ENCODE results near the gene B3GALT6. TPM values are rescaled to one million over a fixed set of nuclear protein-coding genes. Genes with fewer than 3 reads are reported as not detected.

Gene B3GALT6
- total and polyA plus RNA-seq, 2 experiments from 2014 or later: 6.5 to 52.5 TPM

GRCh38 chr1:1240348-1240732 is 8.3 kb downstream of the B3GALT6 start:
- DNase-seq: no peak
- H3K4me2 ChIP-seq (ENCODE audit: unreplicated experiment): no peak overlapping the region
- no peaks in the 10 kb centered on the region for H3K9me3 ChIP-seq (ENCODE audit: low read depth)
- H3K27ac ChIP-seq: no peak overlapping the region
- H3F3A ChIP-seq (ENCODE audit: insufficient read depth): no peaks in the 10 kb centered on the region
- TF ChIP-seq EZH2 (IDR thresholded peaks at IDR 0.05; ENCODE audit: insufficient read depth, poor library complexity, severe bottlenecking) (no peak), EZH2phosphoT487 (IDR thresholded peaks at IDR 0.05; ENCODE audit: insufficient read depth, low read depth) (no peak)
- no peaks in the 10 kb centered on the region for H3K79me2 ChIP-seq (ENCODE audit: insufficient read depth)
- no peak overlapping the region for H2AFZ ChIP-seq
- no peaks in the 10 kb centered on the region for H3K27me3 ChIP-seq (replicated peaks; ENCODE audit: insufficient read depth)
- no peak overlapping the region for H3K4me3 ChIP-seq
- 7 to 42% methylated on average over 2 to 11 of the region's 11 CpGs for WGBS, 2 experiments (ENCODE audit: low coverage in 1 of 2, low lambda C conversion rate in 2 of 2, missing lambda C conversion rate in 2 of 2)
- H3K36me3 ChIP-seq (ENCODE audit: low read depth): no peaks in the 10 kb centered on the region
- no peaks in the 10 kb centered on the region for H3K9me2 ChIP-seq (ENCODE audit: insufficient read depth)
- in situ Hi-C loops (cut with MboI): no loop called here
- H4K20me1 ChIP-seq (ENCODE audit: insufficient read depth): no peaks in the 10 kb centered on the region
- H3K4me1 ChIP-seq (ENCODE audit: insufficient read depth): no peaks in the 10 kb centered on the region
- H3K9ac ChIP-seq: no peak overlapping the region

GRCh38 chr1:1240822-1241587 is 9.0 kb downstream of the B3GALT6 start:
- 39 to 56% methylated on average over 19 to 22 of the region's 23 CpGs for WGBS, 2 experiments (ENCODE audit: low coverage in 1 of 2, low lambda C conversion rate in 2 of 2, missing lambda C conversion rate in 2 of 2)
- Histone ChIP-seq H3K9me2 (ENCODE audit: insufficient read depth) (no peaks in the 10 kb centered on the region), H3K4me2 (ENCODE audit: unreplicated experiment) (no peak overlapping the region), H3K9me3 (ENCODE audit: low read depth) (no peaks in the 10 kb centered on the region), H3K27me3 (replicated peaks; ENCODE audit: insufficient read depth) (no peaks in the 10 kb centered on the region), H4K20me1 (ENCODE audit: insufficient read depth) (no peaks in the 10 kb centered on the region), H3K4me1 (ENCODE audit: insufficient read depth) (no peaks in the 10 kb centered on the region), H3K4me3 (no peak overlapping the region), H3K9ac (no peak overlapping the region), H3K27ac (no peak overlapping the region), H3K36me3 (ENCODE audit: low read depth) (no peaks in the 10 kb centered on the region), H2AFZ (no peak overlapping the region), H3K79me2 (ENCODE audit: insufficient read depth) (no peaks in the 10 kb centered on the region), H3F3A (ENCODE audit: insufficient read depth) (no peaks in the 10 kb centered on the region)
- DNase-seq: peak; percentile 38
- in situ Hi-C loops (cut with MboI): no loop called here
- no peak for TF ChIP-seq EZH2phosphoT487 (IDR thresholded peaks at IDR 0.05; ENCODE audit: insufficient read depth, low read depth)
- no peak for TF ChIP-seq EZH2 (IDR thresholded peaks at IDR 0.05; ENCODE audit: insufficient read depth, poor library complexity, severe bottlenecking)

- TF ChIP-seq EZH2 (IDR thresholded peaks at IDR 0.05; ENCODE audit: insufficient read depth, poor library complexity, severe bottlenecking): no peak
- no peak for TF ChIP-seq EZH2phosphoT487 (IDR thresholded peaks at IDR 0.05; ENCODE audit: insufficient read depth, low read depth)
- Histone ChIP-seq H3F3A (ENCODE audit: insufficient read depth) (no peaks in the 10 kb centered on the region), H3K79me2 (ENCODE audit: insufficient read depth) (no peaks in the 10 kb centered on the region), H3K36me3 (ENCODE audit: low read depth) (no peaks in the 10 kb centered on the region), H3K9me2 (ENCODE audit: insufficient read depth) (no peaks in the 10 kb centered on the region), H3K4me1 (ENCODE audit: insufficient read depth) (no peaks in the 10 kb centered on the region), H3K4me2 (ENCODE audit: unreplicated experiment) (no peak overlapping the region), H3K27me3 (replicated peaks; ENCODE audit: insufficient read depth) (no peaks in the 10 kb centered on the region), H2AFZ (no peak overlapping the region), H3K9me3 (ENCODE audit: low read depth) (no peaks in the 10 kb centered on the region), H3K27ac (no peak overlapping the region), H3K9ac (no peak overlapping the region), H4K20me1 (ENCODE audit: insufficient read depth) (no peaks in the 10 kb centered on the region), H3K4me3 (no peak overlapping the region)
- no peak for DNase-seq
- in situ Hi-C loops (cut with MboI): no loop called here
- 83 to 86% methylated on average over 26 of the region's 26 CpGs for WGBS, 2 experiments (ENCODE audit: low coverage in 1 of 2, low lambda C conversion rate in 2 of 2, missing lambda C conversion rate in 2 of 2)
Observed at GRCh38 chr1:1241588-1242219, 9.7 kb downstream of the B3GALT6 start.

- no peaks in the 10 kb centered on the region for H3K9me2 ChIP-seq (ENCODE audit: insufficient read depth)
- H3K36me3 ChIP-seq (ENCODE audit: low read depth): no peaks in the 10 kb centered on the region
- DNase-seq: no peak
- no peaks in the 10 kb centered on the region for H4K20me1 ChIP-seq (ENCODE audit: insufficient read depth)
- H3K9me3 ChIP-seq (ENCODE audit: low read depth): no peaks in the 10 kb centered on the region
- WGBS, 2 experiments (ENCODE audit: low coverage in 1 of 2, low lambda C conversion rate in 2 of 2, missing lambda C conversion rate in 2 of 2): 88 to 89% methylated on average over 33 to 41 of the region's 41 CpGs
- H3K27ac ChIP-seq: no peak overlapping the region
- TF ChIP-seq EZH2phosphoT487 (IDR thresholded peaks at IDR 0.05; ENCODE audit: insufficient read depth, low read depth): no peak
- no peak for TF ChIP-seq EZH2 (IDR thresholded peaks at IDR 0.05; ENCODE audit: insufficient read depth, poor library complexity, severe bottlenecking)
- no peaks in the 10 kb centered on the region for H3K4me1 ChIP-seq (ENCODE audit: insufficient read depth)
- no peaks in the 10 kb centered on the region for H3F3A ChIP-seq (ENCODE audit: insufficient read depth)
- in situ Hi-C loops (cut with MboI): no loop called here
- H3K27me3 ChIP-seq (replicated peaks; ENCODE audit: insufficient read depth): no peaks in the 10 kb centered on the region
- no peaks in the 10 kb centered on the region for H3K79me2 ChIP-seq (ENCODE audit: insufficient read depth)
- H3K4me3 ChIP-seq: no peak overlapping the region
- H2AFZ ChIP-seq: no peak overlapping the region
- no peak overlapping the region for H3K4me2 ChIP-seq (ENCODE audit: unreplicated experiment)
- H3K9ac ChIP-seq: no peak overlapping the region
Observed at GRCh38 chr1:1242461-1243265, 10.6 kb downstream of the B3GALT6 start.
